K562 (cell line): ENCODE results near the gene CSNK1G1. TPM values are rescaled to one million over a fixed set of nuclear protein-coding genes. Genes with fewer than 3 reads are reported as not detected.

Experiments used
- BHLHE40 ChIP-seq: IDR thresholded peaks from 2 replicates; pipeline ENCODE4 v1.6.1; 2011; ENCODE audit warnings: low read length, improper control_type of control experiment
- CXXC5 ChIP-seq: fragments of 250-450 bp; sonication (Bioruptor Pico); IDR thresholded peaks from 2 replicates; pipeline ENCODE4 v1.8.0; 2022; ENCODE audit warnings: inconsistent platforms, mild to moderate bottlenecking, moderate library complexity
- FOXJ2 ChIP-seq: fragments of 200-800 bp; sonication (Bioruptor generic); IDR thresholded peaks from 2 replicates; pipeline ENCODE4 v1.6.1; 2016; ENCODE audit warnings: missing genetic modification characterization, missing compliant biosample characterization
- GABPB2 ChIP-seq: fragments of 250-450 bp; sonication (Bioruptor Pico); conservative IDR thresholded peaks from 2 replicates; pipeline ENCODE4 v1.5.1; 2021; ENCODE audit warnings: mild to moderate bottlenecking
- GTF2E2 ChIP-seq: fragments of 200-800 bp; sonication (Bioruptor generic); IDR thresholded peaks from 2 replicates; pipeline ENCODE4 v1.6.1; 2016; ENCODE audit warnings: missing genetic modification characterization, missing compliant biosample characterization
- HLTF ChIP-seq: fragments of 450-650 bp; IDR thresholded peaks from 2 replicates; pipeline ENCODE4 v1.6.1; 2016
- MXI1 ChIP-seq: IDR thresholded peaks from 2 replicates; pipeline ENCODE4 v1.6.1; 2011; ENCODE audit warnings: low read depth, mild to moderate bottlenecking, improper control_type of control experiment, low read length
- PHF20 ChIP-seq: fragments of 450-650 bp; IDR thresholded peaks from 2 replicates; pipeline ENCODE4 v1.6.1; 2018; ENCODE audit not compliant: partially characterized antibody
- SREBF2 ChIP-seq: sonication (generic); formaldehyde crosslinking; IDR thresholded peaks from 2 replicates; pipeline ENCODE4 v1.4.0; 2020; ENCODE audit warnings: mild to moderate bottlenecking, missing genetic modification reagents
- TAF15 ChIP-seq: fragments of 200-400 bp; formaldehyde crosslinking; IDR thresholded peaks from 2 replicates; pipeline ENCODE4 v1.6.1; 2017; ENCODE audit warnings: mild to moderate bottlenecking, low read depth, low read length, moderate library complexity
- TFAM ChIP-seq: fragments of 250-450 bp; sonication (Bioruptor Pico); conservative IDR thresholded peaks from 2 replicates; pipeline ENCODE4 v1.5.0; 2021; ENCODE audit warnings: mild to moderate bottlenecking, moderate library complexity
- ZBTB1 ChIP-seq: sonication (generic); formaldehyde crosslinking; IDR thresholded peaks from 2 replicates; pipeline ENCODE4 v1.8.1; 2023; ENCODE audit warnings: missing genetic modification reagents, low read depth, mild to moderate bottlenecking, borderline replicate concordance
- ZNF41 ChIP-seq: fragments of 250-450 bp; sonication (Bioruptor Pico); conservative IDR thresholded peaks from 2 replicates; pipeline ENCODE4 v1.4.0; 2020; ENCODE audit warnings: mild to moderate bottlenecking
- ZNF668 ChIP-seq: fragments of 250-450 bp; sonication (Bioruptor Pico); IDR thresholded peaks from 2 replicates; pipeline ENCODE4 v1.8.0; 2022; ENCODE audit warnings: mild to moderate bottlenecking, inconsistent platforms
- polyA plus RNA-seq, 8 experiments: library from polyadenylated mRNA; depleted of rRNA in 4 of 8; stranded (reverse) in 5 of 8; unstranded in 3 of 8; fragments of >200 nt; fragmentation: Nextera tagmentation in 2 of 8; fragmentation: Illumina TruSeq in 1 of 8; extraction: Ambion mirVana in 2 of 8; extraction: Trizol in 1 of 8; gene quantifications; 2 replicates each; pipeline versions ENCODE4 v1.2.1 to v1.2.3, GENCODE V29; 2011 to 2014; ENCODE audit warnings: inconsistent platforms in 1 of 8, missing spikeins in 1 of 8
- total RNA-seq, 7 experiments: library from RNA; depleted of rRNA in 6 of 7; stranded (reverse); fragments of >200 nt in 6 of 7; fragmentation: Illumina TruSeq in 2 of 7; extraction: Trizol in 2 of 7; gene quantifications; 2 replicates each; pipeline versions ENCODE4 v1.2.1 to v1.2.3, GENCODE V29; 2011 to 2021; ENCODE audit warnings: low replicate concordance in 1 of 7
- TF ChIP-seq, protein P1 (sequence below), 2 experiments: fragments of 450-650 bp in 1 of 2; sonication (generic) in 1 of 2; formaldehyde crosslinking in 1 of 2; IDR thresholded peaks; 2 replicates each; pipeline versions ENCODE4 v1.7.1 to v1.9.0; 2016 to 2022; ENCODE audit warnings: inconsistent platforms in 1 of 2, mild to moderate bottlenecking in 1 of 2, missing genetic modification reagents in 1 of 2
- TF ChIP-seq, protein P2 (sequence below), 2 experiments: fragments of 450-650 bp in 1 of 2; IDR thresholded peaks; 2 replicates each; pipeline ENCODE4 v1.6.1; 2011 to 2017; ENCODE audit warnings: low read depth in 2 of 2, antibody characterized with exemption in 1 of 2, borderline replicate concordance in 1 of 2, low read length in 1 of 2, mild to moderate bottlenecking in 1 of 2, mixed read lengths in 1 of 2; ENCODE audit not compliant: control insufficient read depth in 1 of 2

The CSNK1G1 gene
- total and polyA plus RNA-seq, 9 of the 15 experiments (the other 6 are each of a cell fraction or from before 2014, with no cell fraction given), result 4.5 to 18.5 (median 9.5) TPM

DNA sequence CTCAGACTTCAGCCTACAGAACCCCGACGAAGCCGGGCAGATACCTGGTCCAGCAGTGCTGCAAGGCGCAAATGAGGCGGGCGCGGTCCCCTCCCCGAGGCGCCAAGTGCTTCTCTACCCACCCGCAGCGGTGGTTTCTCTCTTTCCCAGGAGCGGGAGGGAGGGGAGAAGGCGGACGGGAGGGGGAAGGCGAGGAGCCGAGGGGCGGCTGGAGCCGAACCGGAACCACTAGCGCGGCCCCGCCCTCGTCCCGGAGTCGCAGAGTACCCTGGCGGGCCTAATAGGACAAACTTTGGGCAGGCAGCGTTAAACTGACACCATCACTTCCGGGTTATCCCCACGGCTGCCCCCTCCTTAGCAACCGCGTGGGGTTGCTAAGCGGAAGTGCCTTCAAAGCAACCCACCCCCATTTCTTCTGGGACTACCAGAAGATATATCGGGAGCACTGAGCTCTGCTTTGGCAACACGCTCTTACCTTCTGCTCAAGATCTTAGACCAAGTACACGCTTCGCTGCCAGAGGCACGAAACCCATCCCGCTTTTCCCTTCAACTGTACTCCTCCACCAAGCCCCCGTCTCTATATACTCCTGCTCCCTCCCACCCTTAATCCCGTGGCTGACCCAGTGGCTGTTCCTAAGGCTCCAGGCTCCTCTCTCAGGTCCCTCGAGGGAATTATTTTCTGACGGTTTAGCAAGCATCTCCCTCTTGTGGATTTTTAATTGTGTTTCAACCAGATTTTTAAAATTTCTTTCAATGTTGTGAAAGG is at the start of gene CSNK1G1 (continued):
- TF ChIP-seq, protein P1, sequence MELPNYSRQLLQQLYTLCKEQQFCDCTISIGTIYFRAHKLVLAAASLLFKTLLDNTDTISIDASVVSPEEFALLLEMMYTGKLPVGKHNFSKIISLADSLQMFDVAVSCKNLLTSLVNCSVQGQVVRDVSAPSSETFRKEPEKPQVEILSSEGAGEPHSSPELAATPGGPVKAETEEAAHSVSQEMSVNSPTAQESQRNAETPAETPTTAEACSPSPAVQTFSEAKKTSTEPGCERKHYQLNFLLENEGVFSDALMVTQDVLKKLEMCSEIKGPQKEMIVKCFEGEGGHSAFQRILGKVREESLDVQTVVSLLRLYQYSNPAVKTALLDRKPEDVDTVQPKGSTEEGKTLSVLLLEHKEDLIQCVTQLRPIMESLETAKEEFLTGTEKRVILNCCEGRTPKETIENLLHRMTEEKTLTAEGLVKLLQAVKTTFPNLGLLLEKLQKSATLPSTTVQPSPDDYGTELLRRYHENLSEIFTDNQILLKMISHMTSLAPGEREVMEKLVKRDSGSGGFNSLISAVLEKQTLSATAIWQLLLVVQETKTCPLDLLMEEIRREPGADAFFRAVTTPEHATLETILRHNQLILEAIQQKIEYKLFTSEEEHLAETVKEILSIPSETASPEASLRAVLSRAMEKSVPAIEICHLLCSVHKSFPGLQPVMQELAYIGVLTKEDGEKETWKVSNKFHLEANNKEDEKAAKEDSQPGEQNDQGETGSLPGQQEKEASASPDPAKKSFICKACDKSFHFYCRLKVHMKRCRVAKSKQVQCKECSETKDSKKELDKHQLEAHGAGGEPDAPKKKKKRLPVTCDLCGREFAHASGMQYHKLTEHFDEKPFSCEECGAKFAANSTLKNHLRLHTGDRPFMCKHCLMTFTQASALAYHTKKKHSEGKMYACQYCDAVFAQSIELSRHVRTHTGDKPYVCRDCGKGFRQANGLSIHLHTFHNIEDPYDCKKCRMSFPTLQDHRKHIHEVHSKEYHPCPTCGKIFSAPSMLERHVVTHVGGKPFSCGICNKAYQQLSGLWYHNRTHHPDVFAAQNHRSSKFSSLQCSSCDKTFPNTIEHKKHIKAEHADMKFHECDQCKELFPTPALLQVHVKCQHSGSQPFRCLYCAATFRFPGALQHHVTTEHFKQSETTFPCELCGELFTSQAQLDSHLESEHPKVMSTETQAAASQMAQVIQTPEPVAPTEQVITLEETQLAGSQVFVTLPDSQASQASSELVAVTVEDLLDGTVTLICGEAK (IDR thresholded peaks at IDR 0.05), result peak; percentile 97
- TF ChIP-seq, protein P1 (CRISPR knock-in tag; IDR thresholded peaks at IDR 0.05), result no peak
- TF ChIP-seq FOXJ2 (tag) (peak; percentile 64), GABPB2 (CRISPR knock-in tag) (no peak), BHLHE40 (no peak; the same call in 1 of the 2 replicates), PHF20 (peak; percentile 75), SREBF2 (CRISPR knock-in tag) (no peak), HLTF (0 out of 2 replicates have a peak, but pooled peaks have one; percentile 16), ZNF668 (CRISPR knock-in tag) (no peak), ZNF41 (CRISPR knock-in tag) (no peak), ZBTB1 (CRISPR knock-in tag) (0 out of 2 replicates have a peak, but pooled peaks have one; percentile 19), CXXC5 (CRISPR knock-in tag) (peak; percentile 92), MXI1 (peak; percentile 88), TFAM (CRISPR knock-in tag) (no peak), TAF15 (no peak), GTF2E2 (no peak)
- TF ChIP-seq, protein P2, sequence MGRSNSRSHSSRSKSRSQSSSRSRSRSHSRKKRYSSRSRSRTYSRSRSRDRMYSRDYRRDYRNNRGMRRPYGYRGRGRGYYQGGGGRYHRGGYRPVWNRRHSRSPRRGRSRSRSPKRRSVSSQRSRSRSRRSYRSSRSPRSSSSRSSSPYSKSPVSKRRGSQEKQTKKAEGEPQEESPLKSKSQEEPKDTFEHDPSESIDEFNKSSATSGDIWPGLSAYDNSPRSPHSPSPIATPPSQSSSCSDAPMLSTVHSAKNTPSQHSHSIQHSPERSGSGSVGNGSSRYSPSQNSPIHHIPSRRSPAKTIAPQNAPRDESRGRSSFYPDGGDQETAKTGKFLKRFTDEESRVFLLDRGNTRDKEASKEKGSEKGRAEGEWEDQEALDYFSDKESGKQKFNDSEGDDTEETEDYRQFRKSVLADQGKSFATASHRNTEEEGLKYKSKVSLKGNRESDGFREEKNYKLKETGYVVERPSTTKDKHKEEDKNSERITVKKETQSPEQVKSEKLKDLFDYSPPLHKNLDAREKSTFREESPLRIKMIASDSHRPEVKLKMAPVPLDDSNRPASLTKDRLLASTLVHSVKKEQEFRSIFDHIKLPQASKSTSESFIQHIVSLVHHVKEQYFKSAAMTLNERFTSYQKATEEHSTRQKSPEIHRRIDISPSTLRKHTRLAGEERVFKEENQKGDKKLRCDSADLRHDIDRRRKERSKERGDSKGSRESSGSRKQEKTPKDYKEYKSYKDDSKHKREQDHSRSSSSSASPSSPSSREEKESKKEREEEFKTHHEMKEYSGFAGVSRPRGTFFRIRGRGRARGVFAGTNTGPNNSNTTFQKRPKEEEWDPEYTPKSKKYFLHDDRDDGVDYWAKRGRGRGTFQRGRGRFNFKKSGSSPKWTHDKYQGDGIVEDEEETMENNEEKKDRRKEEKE (IDR thresholded peaks at IDR 0.05; ENCODE audit: borderline replicate concordance in 1 of 2, control insufficient read depth in 1 of 2, low read depth in 2 of 2, low read length in 1 of 2), result no peak
